CD4-positive, alpha-beta T cell treated with Interleukin-10 for 1 hour (primary cell): ENCODE measurements around the gene CRIP1.

ENCODE experiments used
- DNase-seq: peaks from one replicate; pipeline ENCODE4 v3.0.0-alpha.2; 2020

Gene CRIP1

DNA sequence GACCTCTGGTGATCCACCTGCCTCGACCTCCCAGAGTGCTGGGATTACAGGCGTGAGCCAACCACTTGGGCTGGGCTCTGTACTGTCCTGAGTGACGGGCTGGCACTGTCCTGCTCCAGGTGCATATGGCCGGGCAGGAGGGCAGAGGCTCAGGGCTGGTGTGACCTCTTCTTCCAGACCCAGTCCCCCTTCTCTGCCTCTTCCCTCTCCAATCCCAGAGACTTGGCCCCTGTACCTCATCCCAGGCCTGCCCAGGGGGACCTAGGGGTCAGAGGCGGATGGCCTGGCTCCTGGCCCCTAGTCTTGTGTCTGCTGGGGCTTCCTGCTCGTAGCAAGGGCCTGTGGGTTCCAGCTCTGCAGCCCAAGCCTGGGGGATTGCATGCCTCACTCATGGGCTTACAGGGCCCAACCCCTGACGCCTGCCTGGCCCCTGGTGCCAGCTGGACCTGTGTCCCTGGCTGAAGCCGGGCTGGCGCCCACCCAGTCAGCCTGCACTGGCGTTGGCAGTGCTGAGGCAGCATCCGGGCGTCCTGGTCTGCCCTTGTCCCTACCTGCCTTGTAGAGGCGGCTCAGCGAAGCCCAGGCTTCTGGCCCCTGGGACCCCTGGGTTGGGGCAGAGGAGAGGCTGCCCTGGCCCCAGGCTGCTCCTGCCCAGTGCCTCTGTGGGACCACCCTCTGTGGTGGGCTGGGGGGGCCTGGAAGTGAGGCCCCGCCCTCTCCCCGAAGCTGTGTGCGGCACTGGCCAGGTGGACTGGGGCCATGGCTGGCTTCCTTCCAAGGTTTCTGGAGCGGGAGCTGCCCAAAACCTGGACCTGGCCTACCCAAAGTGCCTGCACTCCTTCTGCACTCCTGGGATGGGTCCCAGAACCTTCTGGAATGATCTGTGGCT lies 8.7 kb downstream of the CRIP1 start:
- peak; percentile 23 for DNase-seq

DNA sequence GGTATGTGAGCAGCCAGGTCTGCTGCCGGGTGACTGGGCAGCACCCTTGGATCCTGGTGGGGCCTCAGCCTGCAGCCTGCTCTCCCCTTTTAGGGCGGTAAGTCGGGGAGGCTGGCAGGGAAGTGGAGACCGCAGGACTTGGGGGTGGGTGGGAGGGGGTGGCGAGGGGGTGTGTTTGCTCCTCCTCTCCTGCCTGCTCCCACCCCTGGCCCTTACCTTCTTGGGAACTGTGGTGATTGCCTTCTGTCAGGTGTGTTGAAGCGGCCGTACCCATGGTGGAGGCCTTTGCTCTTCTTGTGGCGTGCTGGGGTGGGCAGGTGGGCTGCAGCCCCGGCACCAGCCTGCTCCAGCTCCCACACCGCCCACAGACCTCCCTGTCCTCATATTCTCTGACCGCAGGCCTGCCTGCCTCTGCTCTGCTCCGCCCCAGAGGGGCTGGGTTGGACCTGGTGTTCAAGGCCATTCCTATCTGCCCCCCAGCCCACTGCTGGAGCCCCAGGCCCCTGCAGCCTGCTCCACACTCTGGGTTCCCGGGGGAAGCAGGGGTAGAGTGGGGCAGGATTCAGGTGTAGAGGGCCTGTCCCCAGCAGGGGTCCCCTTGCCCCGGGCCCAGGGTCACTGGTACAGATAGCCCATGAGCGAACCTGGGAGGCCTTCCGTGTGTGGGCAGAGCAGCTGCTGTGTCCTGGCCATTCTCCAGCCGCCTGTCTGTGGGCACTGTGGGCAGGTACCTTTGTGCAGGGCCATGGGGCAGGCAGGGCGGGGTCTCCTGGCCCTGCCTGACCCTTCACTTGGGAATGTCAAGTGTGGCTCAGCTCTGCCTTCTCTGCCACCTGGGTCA lies 9.5 kb downstream of the CRIP1 start:
- DNase-seq = peak; percentile 25

DNA sequence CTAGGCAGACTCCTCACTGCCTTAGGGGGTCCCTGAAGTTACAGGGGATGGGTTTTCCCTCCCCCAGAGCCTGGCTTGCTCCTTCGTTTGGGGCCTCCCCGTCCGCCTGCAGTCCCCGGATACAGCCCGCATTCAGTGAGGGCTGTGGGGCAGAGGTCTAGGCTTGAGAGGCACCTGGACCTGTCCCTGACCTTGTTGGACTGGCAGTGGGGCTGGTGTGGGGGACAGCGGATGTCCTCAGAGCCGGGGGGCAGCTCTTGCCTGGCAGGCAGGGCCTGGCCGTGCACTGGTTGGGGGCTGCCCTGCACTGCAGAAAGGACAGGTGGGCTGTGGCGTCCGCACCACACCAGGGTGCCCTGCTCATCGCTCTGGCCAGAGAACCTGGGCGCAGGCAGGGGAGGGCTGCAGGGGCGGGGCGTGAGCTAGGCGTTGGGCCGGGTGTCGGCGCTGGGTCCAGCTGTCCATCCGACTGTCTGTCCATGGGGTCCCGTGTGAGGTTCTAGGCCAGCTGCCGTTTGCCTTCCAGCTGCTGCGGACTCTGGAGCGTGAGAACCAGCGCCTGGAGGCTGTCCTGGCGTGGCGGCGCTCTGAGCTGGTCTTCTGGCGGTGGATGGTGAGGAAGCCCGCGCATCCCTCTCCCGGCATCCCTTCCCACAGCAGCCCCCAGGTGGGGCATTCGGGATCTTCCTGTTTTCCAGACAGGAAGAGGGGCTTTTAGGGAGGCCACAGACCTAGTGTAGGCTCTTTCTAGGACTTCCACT lies 10.3 kb downstream of the CRIP1 start:
- peak; percentile 23 for DNase-seq

DNA sequence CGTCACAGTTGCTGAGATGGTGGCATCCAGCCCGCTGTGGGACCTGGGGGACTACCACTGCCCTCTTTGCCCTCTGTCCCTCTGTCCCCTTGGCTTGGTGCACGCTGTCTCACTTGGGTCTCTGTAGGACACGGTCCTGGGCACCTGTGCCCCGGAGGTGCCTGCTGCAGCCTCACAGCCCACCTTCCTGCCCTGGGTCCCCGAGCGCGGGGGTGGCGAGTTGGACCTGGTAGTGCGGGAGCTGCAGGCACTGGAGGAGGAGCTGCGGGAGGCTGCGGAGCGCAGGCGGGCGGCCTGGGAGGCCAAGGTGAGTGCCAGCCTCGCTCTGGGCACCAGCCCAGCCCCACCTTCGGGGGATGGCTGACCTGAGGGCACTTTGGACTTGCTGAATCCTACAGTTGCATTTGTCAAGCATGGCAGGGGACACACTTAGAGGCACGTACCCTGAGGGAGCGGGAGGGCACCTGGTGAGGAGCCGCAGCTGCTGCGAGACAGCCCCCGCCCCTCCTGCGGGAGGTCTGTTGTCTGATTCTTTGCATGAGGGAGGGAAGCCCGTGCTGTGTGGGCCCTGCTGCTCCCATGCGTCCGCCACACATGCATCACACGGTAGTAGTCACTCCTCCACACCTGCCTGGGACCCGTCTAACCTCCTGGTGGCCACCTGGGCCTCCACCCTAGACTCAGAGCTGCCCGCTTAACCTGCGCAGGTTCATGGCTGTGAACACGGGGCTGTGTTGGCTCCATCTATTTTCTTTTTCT lies 11.2 kb downstream of the CRIP1 start:
- peak; percentile 26 for DNase-seq

GRCh38 chr14:105498430-105499255 lies 12.0 kb downstream of the CRIP1 start:
- DNase-seq = peak; percentile 18

DNA sequence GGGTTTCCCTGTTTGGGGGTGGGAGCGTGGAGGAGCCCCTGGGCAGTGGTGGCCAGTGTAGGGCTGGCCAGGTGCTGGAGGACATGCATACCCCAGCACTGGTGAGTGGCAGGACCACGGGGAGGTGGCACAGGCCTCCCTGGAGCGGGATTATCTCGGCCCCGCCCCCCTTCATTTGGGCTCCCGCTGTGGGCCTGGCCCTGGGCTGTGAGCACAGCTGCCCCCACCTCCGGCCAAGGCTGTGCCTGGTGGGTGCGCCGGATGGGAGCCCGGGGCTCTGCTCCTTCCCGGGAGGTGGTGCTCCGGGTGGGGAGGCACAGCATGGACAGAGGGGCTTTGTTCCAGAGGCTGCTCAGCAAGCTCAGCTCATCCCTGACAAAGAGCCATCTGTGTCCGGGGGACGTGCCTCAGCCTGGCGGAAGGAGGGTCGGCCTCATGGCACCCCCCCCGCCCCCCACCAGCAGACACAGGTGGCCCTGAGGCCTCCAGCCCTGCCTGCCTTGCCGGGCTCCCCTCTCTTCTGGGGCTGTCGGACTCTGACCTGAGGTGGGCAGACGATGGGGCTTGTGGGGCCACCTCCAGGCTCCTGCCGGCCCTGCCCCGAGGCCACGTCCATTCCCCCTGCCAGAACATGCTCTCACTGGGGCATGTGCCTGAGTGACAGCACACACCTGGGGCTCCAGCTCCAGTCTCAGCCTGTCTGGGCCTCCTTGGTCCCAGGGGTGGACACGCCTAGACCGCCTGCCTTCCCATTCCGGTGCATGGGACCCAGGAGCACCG lies 12.8 kb downstream of the CRIP1 start:
- peak; percentile 38 for DNase-seq

DNA sequence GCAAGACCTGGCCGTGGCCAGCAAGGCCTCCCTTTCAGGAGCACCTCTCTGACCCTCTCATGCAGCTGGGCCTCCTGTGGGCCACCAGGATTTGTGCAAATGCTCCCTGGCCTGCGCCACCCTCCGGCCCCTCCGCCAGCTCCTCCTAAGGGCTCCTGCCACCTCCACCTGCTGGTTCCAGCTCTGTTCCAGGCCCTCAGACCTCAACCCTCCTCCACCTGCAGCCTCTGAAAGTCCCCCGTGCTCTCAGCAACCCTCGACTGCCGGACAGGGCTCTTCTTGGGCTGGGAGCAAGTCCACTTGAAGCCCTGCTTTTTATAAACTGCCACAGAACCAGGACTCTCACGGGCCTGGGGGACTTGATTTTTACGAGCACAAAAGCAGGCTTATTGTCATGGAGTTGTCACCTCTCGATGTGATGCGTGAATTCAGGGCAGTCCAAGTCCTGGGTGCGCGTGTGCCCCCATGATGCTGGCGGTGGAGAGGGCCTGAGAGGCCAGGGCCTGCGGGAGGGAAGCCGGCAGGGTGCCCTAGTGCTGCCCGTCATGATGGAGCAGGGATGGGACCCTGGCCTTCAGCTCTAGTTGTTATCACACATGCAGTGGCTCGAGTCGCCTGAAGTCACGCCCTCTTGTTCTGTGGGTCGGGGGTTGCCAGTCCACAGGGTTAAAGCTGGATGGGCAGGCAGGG lies 13.5 kb downstream of the CRIP1 start:
- DNase-seq = peak; percentile 27

GRCh38 chr14:105500726-105501101 lies 14.0 kb downstream of the CRIP1 start:
- no peak for DNase-seq

DNA sequence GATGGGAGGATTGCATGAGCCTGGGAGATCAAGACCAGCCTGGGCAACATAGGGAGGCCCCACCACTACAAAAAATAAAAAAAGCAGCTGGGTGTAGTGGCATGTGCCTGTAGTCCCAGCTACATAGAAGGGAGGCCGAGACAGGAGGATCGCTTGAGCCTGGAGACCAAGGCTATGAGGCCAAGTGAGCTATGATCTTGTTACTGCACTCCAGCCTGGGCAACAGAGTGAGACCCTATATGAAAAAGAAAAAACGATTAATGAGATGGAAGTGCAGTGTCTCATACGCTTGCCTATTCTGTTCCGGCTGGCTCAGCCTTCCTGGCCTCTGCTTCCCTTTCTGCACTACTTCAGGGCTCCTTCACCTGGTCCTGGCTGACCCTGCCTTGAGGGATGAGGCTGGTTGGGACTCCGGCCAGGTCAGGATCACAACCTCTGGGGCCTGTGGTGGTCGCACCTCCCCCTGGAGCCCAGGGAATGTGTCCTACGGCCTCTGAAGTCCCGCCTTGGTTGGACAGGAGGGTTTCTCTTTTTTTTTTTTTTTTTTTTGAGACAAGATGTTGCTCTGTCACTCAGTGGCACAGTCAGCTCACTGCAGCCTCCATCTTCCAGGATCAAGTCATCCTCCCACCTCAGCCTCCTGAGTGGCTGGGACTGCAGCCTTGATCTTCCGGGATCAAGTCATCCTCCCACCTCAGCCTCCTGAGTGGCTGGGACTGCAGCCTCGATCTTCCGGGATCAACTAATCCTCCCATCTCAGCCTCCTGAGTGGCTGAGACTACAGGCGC lies 15.0 kb downstream of the CRIP1 start:
- peak; percentile 38 for DNase-seq

GRCh38 chr14:105502446-105503295 lies 16.0 kb downstream of the CRIP1 start:
- DNase-seq = peak; percentile 23

GRCh38 chr14:105503296-105503640 lies 16.6 kb downstream of the CRIP1 start:
- no peak for DNase-seq

- no peak for DNase-seq
These were observed 17.4 kb downstream of the CRIP1 start for GRCh38 chr14:105503935-105504692.

- no peak for DNase-seq
These were observed 18.4 kb downstream of the CRIP1 start for GRCh38 chr14:105505101-105505500.

DNA sequence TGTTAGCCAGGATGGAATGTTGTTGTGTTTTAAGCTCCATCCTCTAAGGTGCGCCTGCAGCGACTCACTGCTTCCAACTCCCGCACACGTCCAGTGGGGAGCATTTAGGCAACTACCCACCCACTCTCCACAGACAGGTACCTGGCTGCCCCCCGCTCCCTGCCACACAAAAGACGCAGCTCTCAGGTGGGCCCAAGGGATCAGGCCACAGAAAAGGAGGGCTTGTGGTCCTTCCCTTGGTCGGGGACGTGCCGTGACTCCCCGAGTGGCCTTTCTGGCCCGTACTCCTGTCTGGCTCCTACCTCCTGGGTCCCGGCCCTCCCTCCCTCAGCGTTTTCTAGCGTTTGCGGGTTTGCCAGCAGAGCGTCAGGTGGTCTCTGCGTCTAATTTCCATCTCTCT lies 20.6 kb downstream of the CRIP1 start:
- no peak for DNase-seq

- no peak for DNase-seq
These were observed 21.4 kb downstream of the CRIP1 start for GRCh38 chr14:105508069-105508468.

GRCh38 chr14:105508601-105509000 lies 21.9 kb downstream of the CRIP1 start:
- DNase-seq = no peak

DNA sequence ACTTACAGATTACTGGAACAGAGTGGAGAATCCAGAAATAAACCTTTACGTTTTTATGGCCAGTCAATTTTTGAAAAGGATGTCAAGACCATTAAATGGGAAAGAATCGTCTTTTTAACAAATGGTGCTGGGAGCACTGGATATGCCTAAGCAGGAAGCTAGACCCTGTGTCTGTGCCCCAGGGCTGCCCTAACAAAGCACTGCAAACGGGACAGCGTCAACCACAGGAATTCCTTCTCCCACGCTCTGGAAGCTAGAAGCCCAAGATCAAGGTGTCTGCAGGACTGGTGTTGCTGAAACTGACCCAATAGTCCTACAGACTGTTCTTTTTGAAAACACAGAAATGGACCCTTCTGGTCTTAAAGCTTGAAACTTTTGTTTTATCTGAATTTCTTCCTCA lies 30.4 kb downstream of the CRIP1 start:
- DNase-seq = no peak
